Measurements from ENCODE around the gene CITED4.

CITED4 gene

DNA sequence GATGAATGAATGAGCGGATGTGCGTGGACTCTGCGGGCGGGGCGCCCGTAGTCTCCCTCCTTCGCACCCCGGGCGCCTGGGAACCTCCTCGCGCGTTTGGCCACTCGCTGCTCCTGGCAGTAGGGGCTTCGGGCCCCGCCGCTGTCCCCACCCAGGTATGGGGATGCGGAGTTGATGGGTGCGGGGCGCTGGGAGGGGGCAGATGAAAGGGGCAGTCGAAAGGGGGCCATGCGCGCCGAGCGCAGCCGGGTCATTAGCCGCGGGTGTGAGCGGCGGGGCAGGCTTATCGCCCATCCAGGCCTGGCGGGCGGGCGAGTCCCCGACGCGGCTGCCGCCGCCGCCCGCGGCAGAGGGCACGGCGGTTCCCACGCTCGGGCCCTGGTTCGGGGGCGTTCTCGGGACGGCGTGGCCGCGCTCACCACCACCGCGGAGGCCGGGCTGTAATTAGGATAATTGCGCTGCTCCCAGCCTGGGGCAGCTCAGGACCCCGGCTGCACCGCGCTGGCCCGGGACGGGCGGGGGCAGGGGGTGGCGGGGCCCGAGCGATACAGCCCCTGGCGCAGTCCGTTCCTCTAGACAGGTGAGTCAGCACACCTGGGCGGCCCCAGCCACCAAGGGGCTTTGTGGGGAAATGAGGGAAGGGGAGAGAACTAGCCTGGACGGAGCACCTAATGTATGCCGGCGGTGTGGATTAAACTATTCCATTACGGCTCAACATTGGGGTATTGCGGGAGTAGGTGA lies 22.1 kb upstream of the CITED4 start:
- no peak for DNase-seq

DNA sequence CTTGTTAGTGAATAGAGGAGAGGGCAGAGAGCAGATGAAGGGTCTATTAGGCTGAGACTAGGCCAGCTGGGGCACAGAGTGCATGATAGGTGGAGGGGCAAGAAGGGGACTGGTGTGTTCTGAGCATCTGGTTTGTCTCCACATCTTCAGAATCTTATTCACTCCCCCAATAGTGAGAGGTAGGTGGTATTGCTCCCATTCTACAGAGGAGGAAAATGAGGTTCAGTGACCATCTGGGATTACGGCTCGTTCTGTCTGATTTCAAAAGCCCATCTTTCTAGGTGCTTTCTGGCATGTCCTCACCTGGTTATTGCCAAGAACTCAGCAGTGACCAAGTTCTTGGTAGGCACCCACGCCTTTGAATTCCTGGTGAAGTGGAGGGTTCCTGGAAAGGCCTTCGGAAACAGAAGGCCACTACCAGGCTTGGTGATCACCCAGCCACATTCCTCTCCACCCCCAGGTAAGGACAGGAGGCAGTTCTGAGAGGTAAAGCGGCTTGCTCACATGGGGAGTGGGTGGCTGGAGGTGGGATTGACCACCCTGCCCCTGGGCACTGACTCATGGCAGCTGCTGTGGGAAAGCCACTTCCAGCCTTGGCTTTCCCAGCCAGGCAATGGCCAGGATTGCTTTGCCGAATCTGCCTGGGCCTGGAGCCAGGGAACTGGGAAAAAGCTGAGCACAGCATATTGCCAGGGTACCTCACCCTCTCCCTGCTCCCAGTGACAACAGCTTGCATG lies 18.8 kb upstream of the CITED4 start:
- DNase-seq = no peak

DNA sequence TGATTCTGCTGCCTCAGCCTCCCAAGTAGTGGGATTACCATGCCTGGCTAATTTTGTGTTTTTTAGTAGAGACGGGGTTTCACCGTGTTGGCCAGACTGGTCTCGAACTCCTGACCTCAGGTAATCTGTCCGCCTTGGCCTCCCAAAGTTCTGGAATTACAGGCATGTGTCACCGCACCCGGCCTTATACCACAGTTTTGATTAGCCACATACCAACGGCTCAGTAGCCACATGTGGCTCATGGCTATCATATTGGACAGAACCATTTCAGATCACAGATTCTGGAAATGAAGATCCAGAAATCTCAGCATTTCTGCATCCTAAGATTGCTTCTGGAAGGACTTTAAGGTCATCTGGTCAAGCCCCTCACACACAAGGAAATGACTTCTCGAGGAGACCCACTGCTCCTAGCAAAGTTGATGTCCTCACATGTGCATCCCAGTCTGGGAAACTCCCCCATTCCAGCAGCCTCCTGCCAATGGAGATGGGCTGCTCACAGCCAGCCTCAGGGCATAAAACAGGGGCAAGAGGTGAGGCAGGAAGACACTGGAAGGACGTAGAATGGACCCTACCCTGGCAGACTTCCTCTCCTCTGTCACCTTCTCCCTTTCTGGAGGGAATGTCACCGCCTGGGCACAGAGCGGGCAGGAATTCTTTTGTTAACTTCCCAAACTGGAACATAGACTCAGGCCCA lies 17.5 kb upstream of the CITED4 start:
- DNase-seq = no peak

DNA sequence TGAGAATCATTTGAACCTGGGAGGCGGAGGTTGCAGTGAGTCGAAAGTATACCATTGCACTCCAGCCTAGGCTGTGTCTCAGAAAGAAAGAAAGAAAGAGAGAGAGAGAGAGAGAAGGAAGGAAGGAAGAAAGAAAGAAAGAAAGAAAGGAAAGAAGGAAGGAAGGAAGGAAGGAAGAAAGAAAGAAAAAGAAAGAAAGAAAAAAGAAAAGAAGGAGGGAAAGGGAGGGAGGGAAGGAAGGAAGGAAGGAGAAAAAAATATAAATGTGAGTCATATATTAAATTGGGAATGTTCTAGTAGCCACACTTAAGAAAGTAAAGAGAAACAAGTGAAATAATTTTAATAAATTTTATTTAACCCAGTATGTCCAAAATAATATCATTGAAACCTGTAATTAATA lies 16.7 kb upstream of the CITED4 start:
- no peak for DNase-seq

DNA sequence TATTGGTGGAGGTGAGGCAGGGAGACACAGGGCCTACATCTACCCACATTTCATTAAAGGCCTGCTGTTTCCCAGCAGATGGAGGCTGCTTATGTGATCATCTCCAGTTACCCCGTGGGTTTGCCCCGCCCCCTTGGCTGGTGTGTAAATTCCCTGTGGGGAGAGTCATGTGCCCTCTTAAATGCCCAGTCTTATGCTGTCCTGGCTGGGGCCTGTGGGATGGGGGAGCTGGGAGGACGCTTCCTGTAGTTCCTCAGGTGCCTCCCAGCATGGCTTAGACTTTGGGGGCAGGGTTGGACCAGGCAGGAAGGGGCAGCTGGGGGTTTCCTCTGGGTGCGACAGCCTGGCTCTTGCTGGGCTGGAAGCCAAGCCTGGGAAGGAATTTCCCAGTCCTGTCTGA lies 15.5 kb upstream of the CITED4 start:
- DNase-seq = peak; percentile 36 to 37

DNA sequence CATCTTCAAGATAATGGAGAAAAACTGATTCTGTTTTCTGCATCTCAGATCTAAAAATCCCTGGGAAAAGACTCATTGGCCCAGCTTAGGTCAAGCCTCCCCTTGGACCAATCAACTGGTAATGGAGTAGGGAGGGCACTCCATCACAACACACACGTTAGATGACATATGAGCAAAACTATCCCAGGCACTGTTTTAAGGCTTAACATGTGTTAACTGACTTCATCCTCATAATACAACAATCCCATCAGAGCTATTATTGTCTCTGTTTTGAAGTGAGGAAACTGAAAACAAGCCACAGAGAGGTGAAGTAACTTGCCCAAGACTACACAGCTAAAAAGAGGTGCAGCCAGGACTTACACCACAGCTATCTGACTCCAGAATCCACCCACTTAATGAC lies 14.7 kb upstream of the CITED4 start:
- no peak for DNase-seq

DNA sequence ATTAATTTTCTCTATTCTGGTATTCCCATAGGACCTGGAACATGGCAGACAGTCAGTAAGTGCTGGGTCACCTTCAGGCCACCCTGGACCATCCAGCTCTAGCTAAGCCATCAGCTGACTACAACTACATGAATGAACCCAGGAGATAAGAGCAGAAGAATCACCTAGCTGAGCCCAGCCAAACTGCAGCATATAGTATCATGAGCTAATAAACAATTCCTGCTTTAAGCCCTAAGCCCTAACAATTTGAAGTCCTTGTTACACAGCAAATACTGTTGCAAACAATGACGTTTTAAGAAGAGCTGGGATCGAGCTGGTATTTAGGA lies 14.2 kb upstream of the CITED4 start:
- DNase-seq = no peak

DNA sequence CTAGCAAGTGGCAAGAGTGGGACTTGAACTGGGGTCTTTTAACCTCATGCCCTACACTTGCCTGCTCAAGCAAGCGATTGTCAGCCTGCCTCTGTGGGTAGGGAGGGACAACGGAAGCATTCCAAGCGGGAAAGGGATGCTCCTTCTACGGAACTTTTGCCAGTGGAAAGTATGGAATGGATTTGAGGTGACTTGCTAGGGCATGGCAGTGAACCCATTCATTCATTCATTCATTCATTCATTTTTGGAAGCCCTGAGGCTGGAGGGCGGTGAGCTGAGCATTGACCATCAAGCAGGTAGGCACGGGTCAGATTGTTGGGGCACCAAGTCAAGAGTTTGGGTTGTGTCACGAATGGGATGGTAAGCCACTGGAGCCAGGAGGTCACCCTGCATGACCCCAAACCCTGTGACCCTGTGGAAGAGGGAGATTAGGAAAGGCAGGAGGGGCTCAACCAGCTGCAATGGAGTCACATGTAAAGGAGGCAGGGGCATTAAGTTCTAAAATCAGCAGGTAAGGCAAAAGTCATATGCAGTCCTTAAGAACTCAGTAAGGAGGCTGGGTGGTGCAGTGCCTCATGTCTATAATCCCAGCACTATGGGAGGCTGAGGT lies 11.8 kb upstream of the CITED4 start:
- no peak for DNase-seq

DNA sequence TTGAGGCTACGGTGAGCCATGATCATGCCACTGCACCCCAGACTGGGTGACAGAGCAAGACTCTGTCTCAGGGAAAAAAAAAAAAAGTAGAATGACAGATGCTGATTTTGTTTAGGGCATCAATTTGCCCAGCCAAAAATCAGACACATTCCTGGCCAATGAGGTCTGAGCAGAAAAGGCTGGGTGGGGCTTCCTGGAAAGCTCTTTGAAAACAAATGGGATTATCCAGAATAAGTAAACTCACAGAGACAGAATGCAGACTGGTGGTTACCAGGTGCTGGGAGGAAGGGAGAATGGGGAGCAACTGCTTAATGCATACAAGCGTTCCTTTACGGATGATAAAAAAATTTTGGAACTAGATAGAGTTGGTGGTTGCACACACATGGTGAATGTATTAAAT lies 10.1 kb upstream of the CITED4 start:
- DNase-seq = no peak

DNA sequence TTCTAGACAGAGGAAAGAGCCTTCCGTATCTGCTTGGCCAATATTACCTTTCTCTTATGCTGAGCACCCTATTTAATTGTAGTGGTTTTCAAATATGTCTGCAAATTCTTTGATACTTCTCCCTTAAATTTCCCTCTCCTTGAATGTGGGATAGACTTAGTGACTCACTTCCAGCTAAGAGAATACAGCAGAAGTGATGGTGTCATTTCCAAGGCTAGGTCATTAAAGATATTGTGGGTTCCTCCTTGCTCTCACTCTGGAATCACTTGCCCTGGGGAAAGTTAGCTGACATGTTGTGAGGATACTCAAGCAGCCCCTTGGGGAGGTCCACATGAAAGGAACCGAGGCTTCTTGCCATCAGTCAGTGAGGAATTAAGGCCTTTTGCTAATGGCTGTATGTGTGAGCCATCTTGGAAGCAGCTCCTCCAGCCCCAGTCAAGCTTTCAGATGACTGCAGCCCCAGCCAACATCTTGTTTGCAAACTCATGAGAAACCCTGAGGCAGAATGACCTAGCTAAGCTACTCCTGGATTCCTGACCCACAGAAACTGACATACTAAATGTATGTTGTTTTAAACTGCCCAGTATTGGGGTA lies 8.1 kb upstream of the CITED4 start:
- no peak for DNase-seq

DNA sequence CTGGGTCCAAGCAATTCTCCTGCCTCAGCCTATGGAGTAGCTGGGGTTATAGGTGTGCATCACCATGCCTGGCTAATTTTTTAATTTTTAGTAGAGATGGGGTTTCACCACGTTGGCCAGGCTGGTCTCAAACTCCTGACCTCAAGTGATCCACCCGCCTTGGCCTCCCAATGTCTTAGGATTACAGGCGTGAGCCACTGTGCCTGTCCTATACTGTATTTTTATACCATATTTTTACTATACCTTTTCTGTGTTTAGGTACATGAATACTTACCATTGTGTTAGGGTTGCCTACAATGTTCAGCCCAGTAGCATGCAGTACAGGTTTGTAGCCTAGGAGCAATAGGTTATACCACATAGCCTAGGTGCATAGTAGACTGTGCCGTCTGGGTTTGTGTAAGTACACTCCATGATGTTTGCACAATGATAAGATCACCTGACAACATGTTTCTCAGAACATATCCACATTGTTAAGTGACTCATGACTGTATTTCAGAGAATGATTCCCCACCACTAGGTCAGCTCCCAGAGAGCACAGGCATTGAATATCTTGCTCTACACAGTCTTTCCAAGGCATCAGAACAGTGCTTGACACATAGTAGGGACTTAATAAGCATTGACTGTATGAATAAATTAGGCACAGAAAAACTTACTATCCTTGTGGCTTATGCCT lies 6.0 kb upstream of the CITED4 start:
- no peak for DNase-seq

DNA sequence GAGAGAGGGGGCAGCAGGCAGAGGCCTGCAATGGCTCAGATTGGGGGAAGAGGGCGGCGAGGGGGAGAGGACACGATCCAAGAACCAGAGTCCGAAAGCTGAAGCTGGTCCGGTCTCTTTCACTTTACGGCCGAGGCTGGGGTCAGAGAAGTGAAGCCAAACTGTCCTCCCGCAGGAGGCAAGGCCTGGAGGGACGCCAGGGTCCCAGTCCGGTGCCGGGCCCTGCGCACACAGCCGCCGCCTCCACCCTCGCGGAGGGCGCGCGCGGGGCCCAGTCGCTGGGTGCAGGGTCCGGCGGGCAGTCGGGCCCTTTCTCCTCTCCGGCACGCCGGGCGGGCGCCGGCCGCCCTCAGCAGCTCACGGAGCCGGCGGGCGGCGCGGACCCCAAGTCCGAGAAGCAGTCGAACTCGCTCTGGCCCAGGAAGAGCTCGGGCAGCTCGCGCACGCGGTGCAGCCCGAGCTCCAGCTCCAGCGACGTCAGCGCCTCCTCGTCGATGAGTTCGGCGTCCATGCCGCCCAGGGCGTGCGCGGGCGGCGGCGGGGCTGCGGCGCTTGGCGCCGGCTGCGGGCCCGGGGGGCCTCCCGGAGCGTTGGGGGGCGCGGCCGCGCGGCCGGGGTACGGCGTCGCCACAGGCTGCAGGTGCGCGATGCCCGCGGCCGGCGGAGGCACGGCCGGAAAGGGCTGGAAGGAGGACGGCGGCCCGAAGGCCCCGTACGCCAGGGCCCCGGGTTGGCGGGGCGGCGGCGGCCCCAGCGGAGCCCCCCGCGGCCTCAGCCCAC lies 749 bp downstream of the CITED4 start:
- DNase-seq = peak; percentile 12 to 25

DNA sequence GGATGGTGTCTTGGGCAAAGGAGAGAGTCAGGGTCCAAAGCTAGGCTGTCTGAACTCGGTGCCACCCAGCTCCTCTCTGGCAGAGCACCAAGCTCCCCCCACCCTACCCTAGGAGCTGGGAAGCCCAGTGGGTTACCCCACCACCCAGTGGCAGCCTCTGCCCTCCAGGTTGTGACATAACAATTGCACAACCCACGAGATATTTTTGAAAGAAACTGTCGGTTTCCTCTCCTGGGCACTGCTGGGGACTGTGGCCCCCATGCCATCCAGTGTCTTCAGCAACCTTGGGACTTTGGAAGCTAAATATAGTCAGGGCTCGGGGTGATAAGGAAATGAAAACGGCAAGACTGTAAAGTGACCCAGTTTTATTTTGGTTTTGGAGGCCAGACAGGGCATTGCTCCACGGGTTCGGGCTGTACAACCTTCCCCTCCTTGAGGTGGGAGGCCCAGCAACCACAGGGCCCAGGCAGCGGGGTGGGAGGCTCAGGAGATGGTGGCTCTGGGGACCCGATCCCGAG lies 1.4 kb downstream of the CITED4 start:
- DNase-seq = peak in 1 of 2 donors; percentile 23

DNA sequence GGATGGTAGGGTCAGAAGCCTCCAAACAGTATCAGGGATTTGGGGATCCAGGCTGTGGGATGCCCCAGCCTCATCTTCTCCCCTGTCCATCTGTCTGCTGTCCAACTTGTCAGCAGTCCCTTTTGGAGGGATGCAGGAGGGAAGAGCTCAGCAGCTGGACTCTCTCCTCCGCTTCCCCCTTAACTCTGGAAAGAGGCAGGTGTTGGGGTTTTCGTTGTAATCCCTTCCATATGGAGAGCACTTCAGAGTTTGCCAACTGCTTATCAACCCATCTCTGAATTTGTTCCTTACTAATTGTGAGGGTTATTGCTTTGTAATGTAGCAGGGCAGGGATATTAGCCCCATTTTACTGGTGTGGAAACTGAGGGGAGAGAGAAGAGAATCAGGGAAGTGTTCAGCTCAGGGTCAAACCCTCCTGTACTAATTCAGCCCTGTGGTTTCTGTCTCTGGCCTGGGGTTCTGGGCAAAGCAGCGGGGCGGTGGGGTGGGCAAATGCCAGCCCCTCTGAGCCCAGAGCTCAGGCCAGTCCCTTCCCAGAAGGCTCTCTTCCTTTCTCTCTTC lies 3.2 kb downstream of the CITED4 start:
- DNase-seq = no peak

DNA sequence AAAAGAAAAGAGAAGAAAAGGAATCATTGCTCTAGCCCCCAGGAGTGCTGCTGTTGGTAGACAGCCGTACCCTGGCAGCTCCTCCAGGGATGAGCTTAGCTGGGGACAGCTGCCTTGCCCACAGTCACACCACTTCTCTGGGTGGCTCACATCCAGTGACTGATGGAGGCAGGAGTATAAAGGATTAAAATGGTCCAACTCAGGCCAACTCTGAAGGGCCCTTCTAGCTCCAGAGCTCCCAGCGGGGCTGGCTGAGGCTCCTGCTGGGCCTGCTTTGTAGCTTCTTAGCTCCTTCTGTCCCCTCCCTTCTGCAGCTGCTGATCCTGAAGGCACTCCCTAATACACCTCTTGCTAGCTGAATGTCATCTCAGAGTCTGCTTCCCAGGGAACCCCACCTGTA lies 4.4 kb downstream of the CITED4 start:
- DNase-seq = no peak

DNA sequence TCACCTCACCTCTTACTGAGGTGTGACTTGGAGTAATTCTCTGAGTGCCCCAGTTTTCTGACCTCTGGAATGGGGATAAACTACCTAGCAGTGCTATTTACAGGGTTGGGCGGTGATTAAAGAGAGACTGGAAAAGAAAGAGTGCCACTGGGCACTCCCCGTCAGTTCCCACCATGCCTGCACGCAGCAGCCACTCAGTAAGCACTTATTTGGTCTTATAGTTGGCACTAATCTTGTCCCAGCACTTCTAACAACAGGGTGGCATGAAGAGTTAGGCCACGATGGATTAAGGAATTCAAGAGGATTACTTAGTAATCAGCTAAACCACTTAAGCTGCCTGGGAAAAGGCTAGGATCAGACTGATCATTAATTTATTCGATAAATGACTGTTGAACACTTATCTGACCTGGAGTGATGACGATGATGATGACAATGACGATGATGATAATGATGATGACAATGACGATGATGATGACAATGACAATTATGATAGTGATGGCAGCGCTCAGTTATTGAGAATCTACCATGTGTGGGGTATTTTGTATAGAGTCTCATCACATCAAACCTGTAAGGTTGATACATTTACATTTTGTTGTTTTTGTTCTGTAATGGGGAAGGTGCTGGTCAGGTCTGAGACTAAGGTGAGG lies 5.4 kb downstream of the CITED4 start:
- DNase-seq = no peak

DNA sequence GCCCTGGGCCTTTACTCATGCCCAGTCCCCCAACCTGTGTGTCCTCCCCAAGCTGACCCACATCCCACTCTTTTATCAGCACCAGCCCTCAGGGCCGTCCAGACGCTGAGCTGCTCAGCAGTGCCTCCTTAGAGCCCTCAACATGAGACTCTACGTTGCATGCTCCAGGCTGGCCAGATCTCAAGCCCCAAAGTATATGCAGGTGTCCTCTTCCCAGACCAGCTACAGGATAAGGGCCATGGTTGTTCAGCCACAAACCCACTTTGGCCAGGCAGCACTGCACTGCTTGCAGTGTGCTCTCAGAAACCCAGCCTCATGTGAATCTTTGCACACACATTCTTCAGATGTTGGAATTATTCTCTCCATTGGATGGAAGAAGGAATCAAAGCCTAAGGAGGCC lies 6.0 kb downstream of the CITED4 start:
- no peak for DNase-seq

DNA sequence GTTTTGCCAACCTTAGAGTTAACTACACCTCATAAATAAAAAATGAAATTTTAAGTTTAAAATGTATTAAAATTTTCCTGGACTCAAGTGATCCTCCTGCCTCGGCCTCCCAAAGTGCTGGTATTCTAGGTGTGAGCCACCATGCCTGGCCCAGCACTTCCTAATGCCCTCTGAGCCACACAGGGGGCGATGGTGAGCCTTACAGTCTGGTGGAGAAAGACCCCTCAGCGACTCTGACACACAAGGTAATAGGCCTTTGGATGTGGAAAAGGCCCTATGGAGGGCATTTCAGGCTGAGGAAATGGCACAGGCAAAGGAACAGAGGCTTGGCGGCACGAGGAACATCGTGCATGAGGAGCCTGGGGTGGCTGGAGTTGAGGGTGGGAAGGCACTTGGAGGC lies 6.7 kb downstream of the CITED4 start:
- DNase-seq = peak in 1 of 2 donors; percentile 18

DNA sequence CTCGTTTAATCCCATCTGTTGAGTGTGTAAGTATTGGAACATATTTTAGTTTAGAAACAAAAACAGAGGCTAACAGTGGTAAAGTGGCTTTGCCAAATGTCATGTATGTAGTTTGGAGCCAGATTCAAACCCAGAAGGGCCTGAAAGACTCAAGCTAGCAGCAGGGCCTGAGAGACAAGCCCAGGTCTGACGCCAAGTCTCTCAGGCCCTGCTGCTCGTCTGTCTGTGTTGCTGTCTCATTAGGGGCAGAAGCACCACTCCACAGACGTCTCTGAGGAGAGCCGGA lies 8.3 kb downstream of the CITED4 start:
- DNase-seq = no peak

DNA sequence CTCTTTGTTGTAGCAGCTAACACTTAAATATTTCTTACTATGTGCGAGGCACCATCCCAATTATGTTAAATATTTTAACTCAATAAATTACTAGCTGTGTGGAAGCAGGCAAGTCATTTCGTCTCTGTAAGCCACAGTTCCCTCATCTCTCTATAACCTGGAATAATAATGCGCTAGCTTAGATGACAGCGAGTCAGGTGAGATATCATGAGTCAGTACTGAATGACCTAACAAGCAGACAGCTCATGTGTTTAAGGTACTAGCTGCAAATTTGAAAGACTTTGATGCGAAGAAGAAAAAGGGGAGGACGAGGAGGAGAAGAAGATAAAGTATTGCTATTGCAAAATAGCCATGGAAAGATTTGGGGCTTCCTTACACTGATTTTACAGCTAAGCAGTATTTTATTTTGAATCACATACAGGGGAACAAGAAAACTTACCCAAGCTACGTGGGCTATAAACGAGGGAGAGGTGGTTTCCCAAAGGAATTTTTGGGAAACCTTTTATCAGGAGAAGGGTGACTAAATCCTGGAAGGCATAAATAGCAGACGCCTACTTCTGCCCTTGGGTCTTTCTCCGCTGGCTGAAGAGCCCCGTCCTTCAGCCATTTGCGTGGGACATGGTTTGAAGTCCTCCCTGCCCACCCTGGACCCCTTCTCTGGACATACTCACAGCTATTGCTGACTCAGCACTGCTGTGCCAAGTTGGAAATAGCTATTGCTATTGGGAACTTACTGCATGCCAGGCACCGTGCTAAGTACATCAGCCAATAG lies 8.9 kb downstream of the CITED4 start:
- DNase-seq = no peak

All from CD4-positive, alpha-beta T cell treated with Interferon alpha-2 for 1 hour (primary cell).